ENCODE data around the gene ZNF831. TPM values are rescaled to one million over a fixed set of nuclear protein-coding genes. Genes with fewer than 3 reads are reported as not detected.

ZNF831 gene
- total and polyA plus RNA-seq, 10 of the 15 experiments (the other 5 are each of a cell fraction or from before 2014, with no cell fraction given) = 0.01 to 0.97 (median 0.23) TPM

DNA sequence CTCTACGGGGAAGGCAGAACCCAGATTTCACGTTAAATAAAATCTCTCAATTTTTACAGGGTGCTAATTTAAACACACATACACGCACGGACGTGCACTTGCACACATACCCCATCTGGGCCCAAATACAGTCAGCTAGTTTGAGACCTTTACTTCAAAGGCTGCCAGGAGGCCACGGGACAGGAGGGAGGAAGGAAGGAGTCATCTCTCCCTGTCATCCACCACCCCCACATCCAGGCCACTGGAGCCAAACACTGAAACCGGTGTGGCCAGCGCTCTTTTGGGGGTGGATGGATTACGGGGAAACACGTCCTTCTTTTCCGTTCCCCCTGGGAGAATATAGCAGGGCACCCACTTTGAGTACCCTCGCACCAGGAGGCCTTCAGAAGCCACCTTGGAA, 60.1 kb downstream of the ZNF831 start:
- Histone ChIP-seq H3K27ac (ENCODE audit: control insufficient read depth, insufficient read depth) (no peak overlapping the region), H3K79me2 (ENCODE audit: control insufficient read depth, insufficient read depth, low read length) (no peaks in the 10 kb centered on the region), H3K4me2 (ENCODE audit: control insufficient read depth, insufficient read depth) (no peak overlapping the region), H3K9me3 (replicated peaks; ENCODE audit: control insufficient read depth, insufficient read depth, low read length) (no peaks in the 10 kb centered on the region), H3K36me3 (ENCODE audit: control insufficient read depth in 2 of 2, insufficient read depth in 2 of 2, low read length in 1 of 2) (no peaks in the 10 kb centered on the region), H4K20me1 (ENCODE audit: control insufficient read depth, insufficient read depth) (no peaks in the 10 kb centered on the region), H3K4me1 (ENCODE audit: control insufficient read depth, insufficient read depth, low read length) (no peaks in the 10 kb centered on the region), H3K4me3 (no peak overlapping the region), H3K27me3 (replicated peaks in 1 of 2; ENCODE audit: control insufficient read depth in 2 of 2, insufficient read depth in 2 of 2, low read length in 1 of 2) (peaks cover 8 to 11% of the 10 kb centered on the region in 2 experiments), H2AFZ (ENCODE audit: control insufficient read depth, low read depth, low read length) (no peak overlapping the region), H3K9ac (ENCODE audit: control insufficient read depth, insufficient read depth, low read length) (no peak overlapping the region)
- ChIA-PET RAD21 (ENCODE audit: unreplicated experiment) (interaction anchor here (1.2 to 2.8 kb wide), 3 partner anchors 15 to 356 kb away, joined by 4 to 8 read pairs (median 4); no protein-coding TSS in a partner anchor), SMC1A (ENCODE audit: uncharacterized antibody, unreplicated experiment) (interaction anchor here (0.9 to 2.4 kb wide), 3 partner anchors 15 to 361 kb away, joined by 3 to 14 read pairs (median 3); no protein-coding TSS in a partner anchor), CTCF (interaction anchor here (1.3 to 4.2 kb wide), 4 partner anchors 11 to 356 kb away, joined by 3 to 24 read pairs (median 11); no protein-coding TSS in a partner anchor), POLR2A (no interaction called here)
- no peak for DNase-seq (ENCODE audit: low read depth, low spot score)
- no TSS peak for BruUV-seq (replicated peaks)
- intact Hi-C loops (cut with micrococcal nuclease; ENCODE audit: unreplicated experiment) (no loop called here), in situ Hi-C loops (cut with MboI) (no loop called here)
- FAIRE-seq = no peak
- 55% methylated on average over 12 of the region's 12 CpGs for WGBS (ENCODE audit: insufficient coverage, insufficient replicate concordance, low lambda C conversion rate, missing lambda C conversion rate)
- no peak for ATAC-seq
- TF ChIP-seq FOXM1 (IDR thresholded peaks at IDR 0.05; ENCODE audit: low read depth, low read length) (no peak), POLR2AphosphoS2 (IDR thresholded peaks at IDR 0.05; ENCODE audit: low read depth, low read length) (no peak), TCF3 (IDR thresholded peaks at IDR 0.05; ENCODE audit: borderline replicate concordance, insufficient read depth, low read depth, low read length) (no peak), CHD4 (IDR thresholded peaks at IDR 0.05) (no peak), NR2C1 (IDR thresholded peaks at IDR 0.05) (no peak), HCFC1 (IDR thresholded peaks at IDR 0.05; ENCODE audit: low read length) (no peak), NFXL1 (IDR thresholded peaks at IDR 0.05; ENCODE audit: borderline replicate concordance) (no peak), CREM (IDR thresholded peaks at IDR 0.05; ENCODE audit: low read depth) (no peak), SIX5 (IDR thresholded peaks at IDR 0.05; ENCODE audit: low read depth, low read length, severe bottlenecking) (no peak), BMI1 (IDR thresholded peaks at IDR 0.05; ENCODE audit: borderline replicate concordance) (no peak), MYC (IDR thresholded peaks at IDR 0.05; ENCODE audit: insufficient read depth, insufficient read length, insufficient replicate concordance, low read length, severe bottlenecking) (no peak), NR2F1 (conservative IDR thresholded peaks at IDR 0.05) (no peak), HSF1 (IDR thresholded peaks at IDR 0.05; ENCODE audit: low read depth, low read length) (no peak)
- TF ChIP-seq, protein P1, sequence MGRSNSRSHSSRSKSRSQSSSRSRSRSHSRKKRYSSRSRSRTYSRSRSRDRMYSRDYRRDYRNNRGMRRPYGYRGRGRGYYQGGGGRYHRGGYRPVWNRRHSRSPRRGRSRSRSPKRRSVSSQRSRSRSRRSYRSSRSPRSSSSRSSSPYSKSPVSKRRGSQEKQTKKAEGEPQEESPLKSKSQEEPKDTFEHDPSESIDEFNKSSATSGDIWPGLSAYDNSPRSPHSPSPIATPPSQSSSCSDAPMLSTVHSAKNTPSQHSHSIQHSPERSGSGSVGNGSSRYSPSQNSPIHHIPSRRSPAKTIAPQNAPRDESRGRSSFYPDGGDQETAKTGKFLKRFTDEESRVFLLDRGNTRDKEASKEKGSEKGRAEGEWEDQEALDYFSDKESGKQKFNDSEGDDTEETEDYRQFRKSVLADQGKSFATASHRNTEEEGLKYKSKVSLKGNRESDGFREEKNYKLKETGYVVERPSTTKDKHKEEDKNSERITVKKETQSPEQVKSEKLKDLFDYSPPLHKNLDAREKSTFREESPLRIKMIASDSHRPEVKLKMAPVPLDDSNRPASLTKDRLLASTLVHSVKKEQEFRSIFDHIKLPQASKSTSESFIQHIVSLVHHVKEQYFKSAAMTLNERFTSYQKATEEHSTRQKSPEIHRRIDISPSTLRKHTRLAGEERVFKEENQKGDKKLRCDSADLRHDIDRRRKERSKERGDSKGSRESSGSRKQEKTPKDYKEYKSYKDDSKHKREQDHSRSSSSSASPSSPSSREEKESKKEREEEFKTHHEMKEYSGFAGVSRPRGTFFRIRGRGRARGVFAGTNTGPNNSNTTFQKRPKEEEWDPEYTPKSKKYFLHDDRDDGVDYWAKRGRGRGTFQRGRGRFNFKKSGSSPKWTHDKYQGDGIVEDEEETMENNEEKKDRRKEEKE (IDR thresholded peaks at IDR 0.05) = no peak
- TF ChIP-seq, protein P2, sequence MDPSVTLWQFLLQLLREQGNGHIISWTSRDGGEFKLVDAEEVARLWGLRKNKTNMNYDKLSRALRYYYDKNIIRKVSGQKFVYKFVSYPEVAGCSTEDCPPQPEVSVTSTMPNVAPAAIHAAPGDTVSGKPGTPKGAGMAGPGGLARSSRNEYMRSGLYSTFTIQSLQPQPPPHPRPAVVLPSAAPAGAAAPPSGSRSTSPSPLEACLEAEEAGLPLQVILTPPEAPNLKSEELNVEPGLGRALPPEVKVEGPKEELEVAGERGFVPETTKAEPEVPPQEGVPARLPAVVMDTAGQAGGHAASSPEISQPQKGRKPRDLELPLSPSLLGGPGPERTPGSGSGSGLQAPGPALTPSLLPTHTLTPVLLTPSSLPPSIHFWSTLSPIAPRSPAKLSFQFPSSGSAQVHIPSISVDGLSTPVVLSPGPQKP (IDR thresholded peaks at IDR 0.05; ENCODE audit: low read depth, low read length) = no peak

All from GM12878 (cell line).